ENCODE results near the gene LGALS9.

- TF ChIP-seq EZH2 (IDR thresholded peaks at IDR 0.05; ENCODE audit: insufficient read depth, low read length) (no peak), CTCF (IDR thresholded peaks at IDR 0.05; ENCODE audit: insufficient read depth, low read depth, low read length) (no peak)
Measured at GRCh38 chr17:27634026-27634335, 3.0 kb downstream of the LGALS9 start.
